ENCODE data around the gene RABGAP1. TPM values are rescaled to one million over a fixed set of nuclear protein-coding genes. Genes with fewer than 3 reads are reported as not detected.

Gene RABGAP1
- total RNA-seq, 1 donor from 2014 or later, result 58.6 TPM

GRCh38 chr9:123003466-123003865 is 62.6 kb downstream of the RABGAP1 start:
- no peak overlapping the region for H3K27ac ChIP-seq
- no peaks in the 10 kb centered on the region for H3K9me3 ChIP-seq
- intact Hi-C loops (cut with DNase I), result no loop called here
- H3K27me3 ChIP-seq, result no peaks in the 10 kb centered on the region
- peaks cover 53% of the 10 kb centered on the region for H3K36me3 ChIP-seq
- no peaks in the 10 kb centered on the region for H3K4me1 ChIP-seq
- ATAC-seq (no peak), DNase-seq (no peak)
- TF ChIP-seq CTCF (IDR thresholded peaks at IDR 0.05), result no peak
- no peak overlapping the region for H3K4me3 ChIP-seq

GRCh38 chr9:123005964-123006363 is 65.1 kb downstream of the RABGAP1 start:
- no peaks in the 10 kb centered on the region for H3K9me3 ChIP-seq
- ATAC-seq (no peak), DNase-seq (no peak)
- no peak for TF ChIP-seq CTCF (IDR thresholded peaks at IDR 0.05)
- H3K4me3 ChIP-seq, result no peak overlapping the region
- intact Hi-C loops (cut with DNase I), result no loop called here
- H3K27ac ChIP-seq, result no peak overlapping the region
- H3K4me1 ChIP-seq, result no peaks in the 10 kb centered on the region
- H3K36me3 ChIP-seq, result peaks cover 40% of the 10 kb centered on the region
- H3K27me3 ChIP-seq, result no peaks in the 10 kb centered on the region

DNA sequence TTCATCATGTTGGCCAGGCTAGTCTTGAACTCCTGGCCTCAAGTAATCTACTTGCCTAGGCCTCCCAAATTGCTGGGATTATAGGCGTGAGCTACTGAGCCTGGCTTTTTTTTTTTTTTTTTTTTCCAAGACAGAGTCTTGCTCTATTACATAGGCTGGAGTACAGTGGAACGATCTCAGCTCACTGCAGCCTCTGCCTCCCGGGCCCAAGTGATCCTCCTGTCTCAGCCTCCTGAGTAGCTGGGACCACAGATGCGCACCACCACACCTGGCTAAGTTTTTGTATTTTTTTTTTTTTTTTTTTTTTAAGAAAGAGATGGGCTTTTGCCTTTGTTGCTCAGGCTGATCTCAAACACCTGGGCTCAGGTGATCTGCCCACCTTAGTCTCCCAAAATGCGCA is 66.4 kb downstream of the RABGAP1 start:
- Histone ChIP-seq H3K4me1 (peaks cover 9% of the 10 kb centered on the region), H3K36me3 (peaks cover 38% of the 10 kb centered on the region), H3K27ac (no peak overlapping the region), H3K9me3 (no peaks in the 10 kb centered on the region), H3K4me3 (no peak overlapping the region), H3K27me3 (no peaks in the 10 kb centered on the region)
- ATAC-seq (no peak), DNase-seq (no peak)
- no peak for TF ChIP-seq CTCF (IDR thresholded peaks at IDR 0.05)
- intact Hi-C loops (cut with DNase I), result no loop called here

DNA sequence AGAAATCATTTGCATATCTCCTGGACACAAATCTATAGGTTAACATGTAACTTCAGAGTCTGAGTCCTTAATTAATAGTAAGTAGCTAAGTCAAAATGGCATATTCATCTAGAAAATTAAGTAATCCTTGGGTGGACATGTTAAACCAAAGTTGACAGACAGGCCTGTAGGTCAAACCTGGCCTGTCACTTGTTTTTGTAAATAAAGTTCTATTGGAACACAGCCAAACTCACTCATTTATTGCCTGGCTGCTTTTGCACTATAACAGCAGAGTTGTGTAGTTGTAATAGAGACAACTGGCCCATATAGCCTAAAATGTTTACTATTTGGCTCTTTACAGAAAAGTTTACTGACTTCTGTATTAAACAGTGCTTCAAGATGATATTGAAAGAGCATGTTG is 68.1 kb downstream of the RABGAP1 start:
- intact Hi-C loops (cut with DNase I), result no loop called here
- H3K4me3 ChIP-seq, result no peak overlapping the region
- ATAC-seq (no peak), DNase-seq (no peak)
- H3K27me3 ChIP-seq, result no peaks in the 10 kb centered on the region
- no peak for TF ChIP-seq CTCF (IDR thresholded peaks at IDR 0.05)
- H3K27ac ChIP-seq, result no peak overlapping the region
- no peaks in the 10 kb centered on the region for H3K9me3 ChIP-seq
- peaks cover 44% of the 10 kb centered on the region for H3K36me3 ChIP-seq
- peaks cover 14% of the 10 kb centered on the region for H3K4me1 ChIP-seq

DNA sequence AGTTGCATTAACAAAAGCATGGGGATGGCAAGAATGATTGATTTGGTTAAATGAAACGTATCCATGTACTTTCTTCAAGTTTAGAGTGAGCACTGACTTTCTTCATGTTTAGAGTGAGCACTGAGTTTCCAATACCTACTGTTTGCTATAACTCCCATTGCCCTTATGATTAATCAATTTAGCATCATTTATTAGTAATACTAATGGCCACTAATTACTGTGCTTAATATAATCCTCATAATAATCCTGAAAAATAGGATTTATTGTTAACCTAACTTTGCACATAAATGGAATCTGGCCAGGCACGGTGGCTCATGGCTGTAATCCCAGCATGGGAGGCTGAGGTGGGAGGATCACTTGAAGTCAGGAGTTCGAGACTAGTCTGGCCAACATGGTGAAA is 70.6 kb downstream of the RABGAP1 start:
- no peak for TF ChIP-seq CTCF (IDR thresholded peaks at IDR 0.05)
- intact Hi-C loops (cut with DNase I), result no loop called here
- H3K36me3 ChIP-seq, result peaks cover 40% of the 10 kb centered on the region
- H3K4me3 ChIP-seq, result no peak overlapping the region
- peak overlapping the region; percentile 67 for H3K27ac ChIP-seq
- no peaks in the 10 kb centered on the region for H3K27me3 ChIP-seq
- H3K4me1 ChIP-seq, result peaks cover 14% of the 10 kb centered on the region
- DNase-seq (no peak), ATAC-seq (no peak)
- no peaks in the 10 kb centered on the region for H3K9me3 ChIP-seq

DNA sequence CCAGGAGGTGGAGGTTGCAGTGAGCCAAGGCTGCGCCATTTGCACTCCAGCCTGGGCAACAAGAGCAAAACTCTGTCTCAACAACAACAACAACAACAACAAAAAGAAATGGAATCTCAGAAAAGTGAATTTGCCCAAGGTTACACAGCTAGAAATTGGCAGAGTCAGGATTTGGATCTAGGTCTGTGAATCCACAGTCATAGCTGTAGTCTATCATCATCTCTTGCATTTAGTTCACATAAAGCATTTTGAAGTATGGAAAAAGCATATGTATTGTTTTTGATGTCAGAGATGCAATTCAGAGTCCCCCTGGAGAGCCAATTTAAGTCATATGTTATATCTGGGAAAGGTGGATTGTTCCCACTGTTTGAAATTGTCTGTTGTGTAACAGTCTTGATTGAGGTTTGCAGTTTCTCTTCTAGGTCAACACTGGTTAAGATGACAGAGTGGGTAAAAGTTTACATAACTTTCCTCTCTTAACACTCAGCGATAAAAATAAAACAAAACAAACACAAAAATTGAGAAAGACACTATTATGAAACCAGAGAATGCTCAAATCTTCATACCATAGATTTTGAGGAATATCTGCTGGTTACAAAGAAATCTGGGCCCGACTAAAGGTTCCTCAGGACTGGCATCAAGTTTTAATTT is 71.2 kb downstream of the RABGAP1 start:
- H3K27ac ChIP-seq, result peak overlapping the region; percentile 67

More for the DNA sequence above, 71.2 kb downstream of the RABGAP1 start:
- Histone ChIP-seq H3K27me3 (no peaks in the 10 kb centered on the region), H3K9me3 (no peaks in the 10 kb centered on the region), H3K4me3 (no peak overlapping the region), H3K4me1 (peaks cover 14% of the 10 kb centered on the region), H3K36me3 (peaks cover 45% of the 10 kb centered on the region)
- intact Hi-C loops (cut with DNase I), result no loop called here
- no peak for TF ChIP-seq CTCF (IDR thresholded peaks at IDR 0.05)
- ATAC-seq, result peak; percentile 73
- DNase-seq, result no peak
